ENCODE measurements around the gene KLHL18.
"Not testable (repeated sequence)": the region's sequence is repeated elsewhere in the genome, so short reads cannot be mapped to it uniquely, and the experiment has no call there.

KLHL18 gene

GRCh38 chr3:47366833-47367232 is 84.1 kb downstream of the KLHL18 start:
- no peak for DNase-seq

GRCh38 chr3:47367631-47368030 is 84.9 kb downstream of the KLHL18 start:
- no peak for DNase-seq

GRCh38 chr3:47370020-47370419 is 87.3 kb downstream of the KLHL18 start:
- not testable (repeated sequence) for DNase-seq

- DNase-seq, result peak; percentile 6
These were observed 88.3 kb downstream of the KLHL18 start for GRCh38 chr3:47370887-47371697.

GRCh38 chr3:47374587-47374986 is 91.8 kb downstream of the KLHL18 start:
- no peak for DNase-seq

- DNase-seq, result no peak
These were observed 93.6 kb downstream of the KLHL18 start for GRCh38 chr3:47376393-47376792.

- no peak for DNase-seq
These were observed 94.4 kb downstream of the KLHL18 start for GRCh38 chr3:47377186-47377585.

GRCh38 chr3:47378869-47379268 is 96.1 kb downstream of the KLHL18 start:
- DNase-seq, result no peak

GRCh38 chr3:47379411-47379899 is 96.7 kb downstream of the KLHL18 start:
- DNase-seq, result no peak

GRCh38 chr3:47380026-47380600 is 97.4 kb downstream of the KLHL18 start:
- no peak for DNase-seq

- peak; percentile 98 for DNase-seq
These were observed 98.0 kb downstream of the KLHL18 start, which contains the start of gene PTPN23 for GRCh38 chr3:47380601-47381316. Gene PTPN23, plus strand, starts transcription at chr3:47381021. Its CDS starts 76 bp downstream, at chr3:47381097.

- DNase-seq, result peak; percentile 52
These were observed 98.8 kb downstream of the KLHL18 start for GRCh38 chr3:47381317-47382157.

GRCh38 chr3:47384425-47384824 is 101.7 kb downstream of the KLHL18 start:
- DNase-seq, result no peak

- no peak for DNase-seq
These were observed 102.3 kb downstream of the KLHL18 start for GRCh38 chr3:47385007-47385406.

GRCh38 chr3:47385796-47386195 is 103.1 kb downstream of the KLHL18 start:
- DNase-seq, result no peak

- DNase-seq, result no peak
These were observed 110.2 kb downstream of the KLHL18 start for GRCh38 chr3:47392933-47393332.

GRCh38 chr3:47394140-47394870 is 111.6 kb downstream of the KLHL18 start:
- no peak for DNase-seq

GRCh38 chr3:47394881-47395280 is 112.1 kb downstream of the KLHL18 start:
- DNase-seq, result no peak
